NCI-H187 (cell line): Measurements from ENCODE around the gene SHANK2.

ENCODE experiments used
- DNase-seq, 2 experiments: peaks; one replicate each; lab custom pipeline; 2025; lab: John Stamatoyannopoulos, UW

Gene SHANK2

GRCh38 chr11:71202598-71202944 lies 49.8 kb downstream of the SHANK2 start:
- DNase-seq, result no peak
